HG02588 (cell line): Measurements from ENCODE around the gene NUDCD2.

Experiments
- ATAC-seq: cut with Tn5 transposase; IDR thresholded peaks from one replicate; pipeline ENCODE4 v1.9.1; 2021; ENCODE audit warnings: mild to moderate bottlenecking, moderate library complexity; ENCODE audit not compliant: unreplicated experiment

The NUDCD2 gene

GRCh38 chr5:163459819-163460561 lies at the start of gene NUDCD2:
Gene NUDCD2, minus strand, starts transcription at chr5:163460102. Its CDS starts 52 bp downstream, at chr5:163460050.
- ATAC-seq, result peak; percentile 79

GRCh38 chr5:163509291-163509951 lies 49.5 kb upstream of the NUDCD2 start:
- ATAC-seq, result no peak

- no peak for ATAC-seq
These were observed 48.9 kb upstream of the NUDCD2 start for GRCh38 chr5:163508753-163509152.

- no peak for ATAC-seq
These were observed 46.8 kb upstream of the NUDCD2 start for GRCh38 chr5:163506726-163507125.

GRCh38 chr5:163506095-163506457 lies 46.2 kb upstream of the NUDCD2 start:
- ATAC-seq, result peak; percentile 16

GRCh38 chr5:163505368-163506094 lies 45.6 kb upstream of the NUDCD2 start, which contains the start of gene MAT2B:
Gene MAT2B, plus strand, starts transcription at chr5:163505619. Its CDS starts 68 bp downstream, at chr5:163505687.
- ATAC-seq, result peak; percentile 85

- ATAC-seq, result no peak
These were observed 45.1 kb upstream of the NUDCD2 start for GRCh38 chr5:163505049-163505367.

GRCh38 chr5:163504079-163504931 lies 44.4 kb upstream of the NUDCD2 start:
- ATAC-seq, result no peak

GRCh38 chr5:163503106-163504078 lies 43.5 kb upstream of the NUDCD2 start:
- no peak for ATAC-seq

- no peak for ATAC-seq
These were observed 42.6 kb upstream of the NUDCD2 start for GRCh38 chr5:163502521-163502920.

GRCh38 chr5:163498886-163499285 lies 39.0 kb upstream of the NUDCD2 start:
- ATAC-seq, result no peak

- no peak for ATAC-seq
These were observed 37.4 kb upstream of the NUDCD2 start for GRCh38 chr5:163497315-163497714.

GRCh38 chr5:163496286-163496685 lies 36.4 kb upstream of the NUDCD2 start:
- ATAC-seq, result no peak

- no peak for ATAC-seq
These were observed 29.8 kb upstream of the NUDCD2 start for GRCh38 chr5:163489745-163490075.

GRCh38 chr5:163489055-163489744 lies 29.3 kb upstream of the NUDCD2 start:
- ATAC-seq, result no peak

GRCh38 chr5:163478982-163479271 lies 19.0 kb upstream of the NUDCD2 start:
- no peak for ATAC-seq

GRCh38 chr5:163478126-163478981 lies 18.5 kb upstream of the NUDCD2 start:
- no peak for ATAC-seq

- no peak for ATAC-seq
These were observed 15.5 kb upstream of the NUDCD2 start for GRCh38 chr5:163475411-163475810.
